Panc1 (cell line): ENCODE data around the gene RAP1GAP2. TPM values are rescaled to one million over a fixed set of nuclear protein-coding genes. Genes with fewer than 3 reads are reported as not detected.
A peak's percentile ranks its signal among the peaks of the same experiment; 100 is the strongest.

ENCODE experiments used
- ATAC-seq: fragments of 200-7000 bp; cut with Tn5 transposase; 2 replicates; pipeline ENCODE4 v1.9.1; 2020; ENCODE audit warnings: mild to moderate bottlenecking, moderate library complexity
- BruUV-seq: library from RNA; stranded (reverse); fragments of 400-500 nt; replicated peaks from 2 replicates; lab custom pipeline; 2021; lab: Mats Ljungman, UMichigan
- CTCF ChIA-PET: fragments of 300-600 bp; sonication (Branson Sonifier 250); formaldehyde crosslinking; loops from one replicate; lab custom pipeline; 2022; ENCODE audit warnings: antibody characterized with exemption; lab: Charles Lee
- POLR2A ChIA-PET: fragments of 300-600 bp; sonication (Branson Sonifier 250); formaldehyde crosslinking; loops from one replicate; lab custom pipeline; 2022; ENCODE audit warnings: antibody characterized with exemption; lab: Charles Lee
- DNase-seq: peaks from one replicate; pipeline ENCODE4 v3.0.0-alpha.2; 2010; ENCODE audit warnings: low read depth, low spot score
- H3K27ac ChIP-seq: 2 replicates; pipeline ENCODE4 v1.5.1; 2011; ENCODE audit warnings: mild to moderate bottlenecking, low read length, inconsistent platforms
- H3K27me3 ChIP-seq: fragments of 200-500 bp; sonication (Bioruptor generic); 2 replicates; pipeline ENCODE4 v1.6.0; 2014; ENCODE audit warnings: low read length, inconsistent platforms; ENCODE audit not compliant: control insufficient read depth, insufficient read depth
- H3K36me3 ChIP-seq: fragments of 200-500 bp; sonication (Bioruptor generic); 2 replicates; pipeline ENCODE4 v1.5.1; 2014; ENCODE audit warnings: inconsistent platforms, mild to moderate bottlenecking, low read length, moderate library complexity; ENCODE audit not compliant: control insufficient read depth, insufficient read depth
- H3K4me1 ChIP-seq: 2 replicates; pipeline ENCODE4 v1.5.1; 2011; ENCODE audit warnings: inconsistent platforms, mild to moderate bottlenecking, low read length, moderate library complexity; ENCODE audit not compliant: control insufficient read depth, insufficient read depth
- H3K4me3 ChIP-seq, 2 experiments: 2 replicates each; pipeline ENCODE4 v1.5.1; 2011 to 2012; ENCODE audit warnings: low read depth in 2 of 2, low read length in 2 of 2, mild to moderate bottlenecking in 2 of 2, inconsistent platforms in 1 of 2, moderate library complexity in 1 of 2
- H3K9me3 ChIP-seq: fragments of 200-500 bp; sonication (Bioruptor generic); 2 replicates; pipeline ENCODE4 v1.5.1; 2014; ENCODE audit warnings: low read depth, mild to moderate bottlenecking, inconsistent platforms, low read length, moderate library complexity; ENCODE audit not compliant: control insufficient read depth, insufficient read depth
- CTCF ChIP-seq: fragments of 450-650 bp; IDR thresholded peaks from 2 replicates; pipeline ENCODE4 v1.5.1; 2017; ENCODE audit warnings: mild to moderate bottlenecking
- POLR2AphosphoS5 ChIP-seq: IDR thresholded peaks from 2 replicates; pipeline ENCODE4 v1.6.1; 2012; ENCODE audit warnings: mild to moderate bottlenecking, low read depth, low read length, moderate library complexity
- REST ChIP-seq, 2 experiments: IDR thresholded peaks; 2 replicates each; pipeline ENCODE4 v1.6.1; 2011 to 2012; ENCODE audit warnings: low read depth in 2 of 2, control low read depth in 1 of 2, low read length in 1 of 2, mild to moderate bottlenecking in 1 of 2, moderate library complexity in 1 of 2; ENCODE audit not compliant: insufficient read depth in 1 of 2
- SIN3A ChIP-seq: IDR thresholded peaks from 2 replicates; pipeline ENCODE4 v1.6.1; 2012; ENCODE audit warnings: low read depth, mild to moderate bottlenecking, low read length, moderate library complexity, borderline replicate concordance; ENCODE audit not compliant: insufficient read depth
- TCF7L2 ChIP-seq: IDR thresholded peaks from 2 replicates; pipeline ENCODE4 v1.6.1; 2011; ENCODE audit warnings: mild to moderate bottlenecking, low read depth, low read length, inconsistent platforms
- in situ Hi-C: cut with HindIII; loops from 2 replicates; pipeline ENCODE4 v1.10.0; 2016; ENCODE audit warnings: low sequenced_read_pairs, low pct_unique_long_range_greater_than_20kb
- intact Hi-C: fragments of 100-400 bp; cut with micrococcal nuclease; formaldehyde crosslinking; loops from one replicate; pipeline ENCODE4 v1.10.0; 2022; ENCODE audit not compliant: unreplicated experiment
- total RNA-seq: library from RNA; stranded (reverse); gene quantifications from one replicate; pipeline ENCODE4 v1.2.1, GENCODE V29; 2021; ENCODE audit not compliant: unreplicated experiment

The RAP1GAP2 gene
- total RNA-seq, 1 experiment from 2014 or later, result 10.0 TPM

GRCh38 chr17:3043737-3044365, 247.6 kb downstream of the RAP1GAP2 start:
- intact Hi-C loops, result no loop called here
- in situ Hi-C loops, result no loop called here
- ATAC-seq, result no peak

GRCh38 chr17:3046753-3047152, 250.5 kb downstream of the RAP1GAP2 start:
- Histone ChIP-seq H3K27me3 (no peaks in the 10 kb centered on the region), H3K36me3 (no peaks in the 10 kb centered on the region), H3K4me1 (peaks cover 3% of the 10 kb centered on the region; the same call in 1 of the 2 replicates), H3K9me3 (no peaks in the 10 kb centered on the region), H3K4me3 (no peak overlapping the region), H3K27ac (no peak overlapping the region)
- no peak for ATAC-seq
- DNase-seq, result no peak
- no peak for TF ChIP-seq TCF7L2
- ChIA-PET POLR2A (no interaction called here), CTCF (no interaction called here)
- in situ Hi-C loops (no loop called here), intact Hi-C loops (loop anchor here (5.0 kb wide), 1 partner anchor 601 kb away; no protein-coding TSS in a partner anchor)
- no TSS peak for BruUV-seq

More at GRCh38 chr17:3043737-3044365, 247.6 kb downstream of the RAP1GAP2 start:
- ChIA-PET CTCF (no interaction called here), POLR2A (no interaction called here)
- peaks cover 3% of the 10 kb centered on the region; the same call in 1 of the 2 replicates for H3K4me1 ChIP-seq
- DNase-seq, result no peak
- H3K27me3 ChIP-seq, result no peaks in the 10 kb centered on the region; the same call in 1 of the 2 replicates
- no peak overlapping the region for H3K27ac ChIP-seq
- H3K9me3 ChIP-seq, result no peaks in the 10 kb centered on the region
- no TSS peak for BruUV-seq
- peak; percentile 64; the same call in 1 of the 2 replicates for TF ChIP-seq CTCF
- TF ChIP-seq REST (IDR thresholded peaks at IDR 0.05; ENCODE audit: insufficient read depth in 1 of 2, low read depth in 2 of 2, low read length in 1 of 2), result no peak
- TF ChIP-seq POLR2AphosphoS5, result no peak
- TF ChIP-seq TCF7L2, result no peak
- no peak for TF ChIP-seq SIN3A
- no peak overlapping the region for H3K4me3 ChIP-seq
- H3K36me3 ChIP-seq, result no peaks in the 10 kb centered on the region
